HG03139 (cell line): Measurements from ENCODE around the gene BPIFA3.

Experiments used
- ATAC-seq: cut with Tn5 transposase; IDR thresholded peaks from one replicate; pipeline ENCODE4 v1.9.1; 2021; ENCODE audit not compliant: unreplicated experiment

BPIFA3 gene

GRCh38 chr20:33259371-33259770 is 42.2 kb downstream of the BPIFA3 start:
- ATAC-seq = no peak

- ATAC-seq = no peak
These were observed 44.3 kb downstream of the BPIFA3 start for GRCh38 chr20:33261465-33261864.

GRCh38 chr20:33262658-33263065 is 45.5 kb downstream of the BPIFA3 start:
- no peak for ATAC-seq

- no peak for ATAC-seq
These were observed 46.6 kb downstream of the BPIFA3 start for GRCh38 chr20:33263784-33264183.

- no peak for ATAC-seq
These were observed 50.5 kb downstream of the BPIFA3 start for GRCh38 chr20:33267701-33268100.

- ATAC-seq = no peak
These were observed 55.2 kb downstream of the BPIFA3 start for GRCh38 chr20:33272155-33272873.

- ATAC-seq = no peak
These were observed 56.1 kb downstream of the BPIFA3 start for GRCh38 chr20:33273117-33273851.

GRCh38 chr20:33275215-33275614 is 58.1 kb downstream of the BPIFA3 start:
- no peak for ATAC-seq

GRCh38 chr20:33275871-33276270 is 58.7 kb downstream of the BPIFA3 start:
- no peak for ATAC-seq

GRCh38 chr20:33276303-33277113 is 59.4 kb downstream of the BPIFA3 start:
- ATAC-seq = no peak
